Left lung (tissue), 10 donors: ENCODE measurements around the gene GOLM1. TPM values are rescaled to one million over a fixed set of nuclear protein-coding genes. Genes with fewer than 3 reads are reported as not detected.

Experiments used
- ATAC-seq: fragments of 200-7000 bp; cut with Tn5 transposase; one replicate; pipeline ENCODE4 v1.9.1; 2020; ENCODE audit warnings: moderate library complexity
- DNase-seq, 4 donors: peaks; one replicate each; pipeline ENCODE4 v3.0.0-alpha.2; 2013 to 2020
- H3K27ac ChIP-seq, 2 donors: fragments of 200-600 bp; sonication (generic) in 1 of 2; one replicate each; pipeline versions ENCODE4 v1.5.0 to v1.8.0; 2020 to 2021
- H3K27me3 ChIP-seq, 2 donors: fragments of 200-600 bp; sonication (generic) in 1 of 2; one replicate each; pipeline versions ENCODE4 v1.5.0 to v1.8.0; 2020 to 2021
- H3K36me3 ChIP-seq, 2 donors: fragments of 200-600 bp; sonication (generic) in 1 of 2; one replicate each; pipeline versions ENCODE4 v1.5.0 to v1.8.0; 2020 to 2021
- H3K4me1 ChIP-seq, 2 donors: fragments of 200-600 bp; one replicate each; pipeline ENCODE4 v1.8.0; 2021
- H3K4me3 ChIP-seq, 2 donors: fragments of 200-600 bp; sonication (generic) in 1 of 2; one replicate each; pipeline versions ENCODE4 v1.5.0 to v1.8.0; 2020 to 2021; ENCODE audit warnings: mild to moderate bottlenecking in 1 of 2
- H3K9me3 ChIP-seq, 2 donors: fragments of 200-600 bp; sonication (generic) in 1 of 2; one replicate each; pipeline versions ENCODE4 v1.5.0 to v1.8.0; 2020 to 2021
- intact Hi-C, 2 donors: fragments of 100-400 bp; cut with DNase I; formaldehyde crosslinking; loops; one replicate each; pipeline versions ENCODE4 v1.11.2 to v1.14.2; 2022
- polyA plus RNA-seq, 6 donors: library from polyadenylated mRNA; unstranded; fragments of 120-200 nt; gene quantifications; one replicate each; pipeline ENCODE4 v1.2.1, GENCODE V29; 2013; ENCODE audit not compliant: insufficient read length in 6 of 6
- total RNA-seq, 2 donors: library from RNA; stranded (reverse); fragmentation: NEBNext Ultra II Directional; extraction: Animal tissue kit (Norgen Biotek cat#: 25700); gene quantifications; one replicate each; pipeline ENCODE4 v1.2.1, GENCODE V29; 2021
- TF ChIP-seq, protein P1 (sequence below), 2 donors: fragments of 200-600 bp; sonication (generic) in 1 of 2; IDR thresholded peaks; one replicate each; pipeline versions ENCODE4 v1.5.0 to v1.8.0; 2021; ENCODE audit warnings: antibody characterized with exemption in 2 of 2
- donor health status: DM: no; HTN: yes; CAD: no.
- donor health status: DM: no; HTN: no; CAD: no.

GOLM1 gene
- total and polyA plus RNA-seq, 8 donors = 30.9 to 115 (median 111) TPM

DNA sequence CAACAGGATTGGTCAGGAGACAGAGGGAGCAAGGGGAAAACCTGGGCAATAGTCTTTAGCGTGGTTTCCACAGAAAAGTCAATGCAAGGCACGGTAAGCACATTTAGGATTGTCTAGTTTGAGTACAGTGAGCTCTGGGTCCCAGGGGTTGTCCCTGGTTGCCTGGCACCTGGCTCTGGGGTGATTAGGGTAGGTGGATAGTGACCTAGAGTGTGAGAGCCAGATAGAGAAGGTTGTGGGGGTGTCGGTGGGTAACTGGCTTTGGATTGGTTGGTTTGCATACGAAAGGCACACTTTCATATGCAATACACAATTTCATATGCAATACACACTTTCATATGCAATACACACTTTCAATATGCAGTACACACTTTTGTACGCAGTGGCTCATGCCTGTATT, 20.1 kb upstream of the GOLM1 start:
- H3K4me1 ChIP-seq = no peaks in the 10 kb centered on the region
- no peaks in the 10 kb centered on the region for H3K36me3 ChIP-seq
- no peak overlapping the region for H3K27ac ChIP-seq
- intact Hi-C loops = no loop called here
- DNase-seq = no peak
- no peaks in the 10 kb centered on the region for H3K27me3 ChIP-seq
- H3K4me3 ChIP-seq = no peak overlapping the region
- TF ChIP-seq, protein P1, sequence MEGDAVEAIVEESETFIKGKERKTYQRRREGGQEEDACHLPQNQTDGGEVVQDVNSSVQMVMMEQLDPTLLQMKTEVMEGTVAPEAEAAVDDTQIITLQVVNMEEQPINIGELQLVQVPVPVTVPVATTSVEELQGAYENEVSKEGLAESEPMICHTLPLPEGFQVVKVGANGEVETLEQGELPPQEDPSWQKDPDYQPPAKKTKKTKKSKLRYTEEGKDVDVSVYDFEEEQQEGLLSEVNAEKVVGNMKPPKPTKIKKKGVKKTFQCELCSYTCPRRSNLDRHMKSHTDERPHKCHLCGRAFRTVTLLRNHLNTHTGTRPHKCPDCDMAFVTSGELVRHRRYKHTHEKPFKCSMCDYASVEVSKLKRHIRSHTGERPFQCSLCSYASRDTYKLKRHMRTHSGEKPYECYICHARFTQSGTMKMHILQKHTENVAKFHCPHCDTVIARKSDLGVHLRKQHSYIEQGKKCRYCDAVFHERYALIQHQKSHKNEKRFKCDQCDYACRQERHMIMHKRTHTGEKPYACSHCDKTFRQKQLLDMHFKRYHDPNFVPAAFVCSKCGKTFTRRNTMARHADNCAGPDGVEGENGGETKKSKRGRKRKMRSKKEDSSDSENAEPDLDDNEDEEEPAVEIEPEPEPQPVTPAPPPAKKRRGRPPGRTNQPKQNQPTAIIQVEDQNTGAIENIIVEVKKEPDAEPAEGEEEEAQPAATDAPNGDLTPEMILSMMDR (IDR thresholded peaks at IDR 0.05) = no peak
- no peaks in the 10 kb centered on the region for H3K9me3 ChIP-seq
- ATAC-seq = no peak

DNA sequence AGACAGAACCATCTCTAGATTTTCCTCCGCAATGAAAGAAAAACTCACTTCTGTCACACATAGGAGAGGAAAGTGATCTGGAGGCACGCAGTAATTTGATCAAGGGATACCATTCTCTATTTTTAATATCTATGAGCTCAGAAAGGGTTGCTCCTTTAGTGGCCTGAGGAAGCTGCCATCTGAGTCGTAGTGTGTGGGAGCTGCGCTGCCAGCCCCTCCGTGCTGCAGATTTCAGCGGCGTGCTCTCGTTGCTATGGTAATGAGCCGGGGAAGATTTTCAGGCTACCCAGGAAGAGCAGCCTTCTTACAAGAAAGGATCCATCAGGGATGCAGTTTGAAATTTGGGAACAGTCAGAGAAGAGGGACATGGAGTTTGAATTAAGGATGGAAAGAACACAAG, 17.1 kb upstream of the GOLM1 start:
- Histone ChIP-seq H3K27me3 (no peaks in the 10 kb centered on the region), H3K27ac (no peak overlapping the region), H3K9me3 (no peaks in the 10 kb centered on the region), H3K4me3 (no peak overlapping the region), H3K4me1 (no peaks in the 10 kb centered on the region), H3K36me3 (no peaks in the 10 kb centered on the region)
- TF ChIP-seq, protein P1 (IDR thresholded peaks at IDR 0.05) = no peak
- ATAC-seq (no peak), DNase-seq (no peak)
- intact Hi-C loops = no loop called here

DNA sequence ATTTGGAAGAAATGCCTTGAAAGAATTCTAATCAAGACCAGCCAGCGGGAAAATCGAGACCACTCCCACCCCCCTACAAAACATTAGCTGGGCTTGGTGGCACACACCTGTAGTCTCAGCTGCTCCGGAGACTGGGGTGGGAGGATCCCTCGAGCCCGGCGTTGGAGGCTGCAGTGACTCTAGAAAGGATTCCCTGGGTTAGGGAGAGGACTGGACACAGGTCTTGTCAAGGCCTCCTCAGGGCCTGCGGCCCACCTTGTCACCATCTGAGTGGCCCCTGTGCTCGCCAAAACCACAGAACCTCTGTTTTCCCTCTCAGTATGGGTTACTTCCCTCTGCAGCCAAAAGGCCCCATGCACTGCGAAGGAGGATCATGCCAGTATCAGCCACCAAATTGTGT, 16.5 kb upstream of the GOLM1 start:
- DNase-seq (no peak), ATAC-seq (no peak)
- no peaks in the 10 kb centered on the region for H3K9me3 ChIP-seq
- TF ChIP-seq, protein P1 (IDR thresholded peaks at IDR 0.05) = no peak
- H3K36me3 ChIP-seq = no peaks in the 10 kb centered on the region
- no peaks in the 10 kb centered on the region for H3K4me1 ChIP-seq
- no peak overlapping the region for H3K27ac ChIP-seq
- H3K4me3 ChIP-seq = no peak overlapping the region
- intact Hi-C loops = no loop called here
- no peaks in the 10 kb centered on the region for H3K27me3 ChIP-seq

DNA sequence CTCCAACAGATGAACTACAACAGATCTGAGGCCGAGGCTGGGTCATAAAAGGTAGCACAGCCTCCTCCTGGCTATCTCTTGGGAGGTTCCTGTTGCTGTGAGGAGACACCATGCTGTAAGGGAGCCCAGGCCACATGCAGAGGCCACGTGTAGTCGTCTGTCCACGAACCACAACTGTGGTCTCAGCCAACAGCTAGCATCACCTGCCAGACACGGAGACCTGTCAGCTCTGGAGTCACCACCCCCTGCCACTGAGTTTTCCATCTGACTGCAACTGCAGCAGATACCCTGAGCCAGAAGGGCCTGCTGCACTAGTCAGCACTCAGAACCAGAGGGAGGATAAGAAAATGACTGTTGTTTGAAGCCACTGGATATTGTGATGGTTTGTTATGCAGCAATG, 12.7 kb upstream of the GOLM1 start:
- no peaks in the 10 kb centered on the region for H3K36me3 ChIP-seq
- no peak for DNase-seq
- no peak overlapping the region for H3K4me3 ChIP-seq
- H3K4me1 ChIP-seq = no peaks in the 10 kb centered on the region
- TF ChIP-seq, protein P1 (IDR thresholded peaks at IDR 0.05) = no peak
- H3K9me3 ChIP-seq = no peaks in the 10 kb centered on the region
- H3K27me3 ChIP-seq = peaks cover 0 to 7% of the 10 kb centered on the region in 2 donors
- intact Hi-C loops = no loop called here
- no peak for ATAC-seq
- no peak overlapping the region for H3K27ac ChIP-seq

DNA sequence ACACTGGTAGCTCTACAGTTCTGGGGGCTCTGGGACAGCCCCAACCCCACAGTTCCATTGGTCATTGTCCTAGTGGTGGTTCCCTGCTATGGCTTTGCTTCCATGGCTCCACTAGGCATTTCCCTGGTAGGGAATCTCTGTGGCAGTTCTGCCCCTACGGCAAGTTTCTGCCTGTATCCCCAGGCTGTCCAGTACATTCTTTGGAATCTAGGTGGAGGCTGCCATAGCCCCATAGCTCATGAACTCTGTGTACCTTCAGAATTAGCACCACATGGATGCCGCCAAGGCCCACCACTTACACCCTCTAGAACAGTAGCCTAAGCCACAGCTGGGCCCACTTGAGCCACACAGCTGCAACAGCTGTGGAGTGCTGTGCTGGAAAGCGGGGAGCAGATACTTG, 3.3 kb upstream of the GOLM1 start:
- Histone ChIP-seq H3K36me3 (no peaks in the 10 kb centered on the region), H3K27ac (no peak overlapping the region), H3K4me3 (no peak overlapping the region), H3K27me3 (peaks cover 0 to 33% of the 10 kb centered on the region in 2 donors), H3K4me1 (peaks cover 0 to 15% of the 10 kb centered on the region in 2 donors), H3K9me3 (no peaks in the 10 kb centered on the region)
- ATAC-seq (no peak), DNase-seq (no peak)
- TF ChIP-seq, protein P1 (IDR thresholded peaks at IDR 0.05) = no peak
- intact Hi-C loops = no loop called here
